ENCODE data around the gene PER2.
"Not testable (repeated sequence)": the region's sequence is repeated elsewhere in the genome, so short reads cannot be mapped to it uniquely, and the experiment has no call there.

Gene PER2, protein sequence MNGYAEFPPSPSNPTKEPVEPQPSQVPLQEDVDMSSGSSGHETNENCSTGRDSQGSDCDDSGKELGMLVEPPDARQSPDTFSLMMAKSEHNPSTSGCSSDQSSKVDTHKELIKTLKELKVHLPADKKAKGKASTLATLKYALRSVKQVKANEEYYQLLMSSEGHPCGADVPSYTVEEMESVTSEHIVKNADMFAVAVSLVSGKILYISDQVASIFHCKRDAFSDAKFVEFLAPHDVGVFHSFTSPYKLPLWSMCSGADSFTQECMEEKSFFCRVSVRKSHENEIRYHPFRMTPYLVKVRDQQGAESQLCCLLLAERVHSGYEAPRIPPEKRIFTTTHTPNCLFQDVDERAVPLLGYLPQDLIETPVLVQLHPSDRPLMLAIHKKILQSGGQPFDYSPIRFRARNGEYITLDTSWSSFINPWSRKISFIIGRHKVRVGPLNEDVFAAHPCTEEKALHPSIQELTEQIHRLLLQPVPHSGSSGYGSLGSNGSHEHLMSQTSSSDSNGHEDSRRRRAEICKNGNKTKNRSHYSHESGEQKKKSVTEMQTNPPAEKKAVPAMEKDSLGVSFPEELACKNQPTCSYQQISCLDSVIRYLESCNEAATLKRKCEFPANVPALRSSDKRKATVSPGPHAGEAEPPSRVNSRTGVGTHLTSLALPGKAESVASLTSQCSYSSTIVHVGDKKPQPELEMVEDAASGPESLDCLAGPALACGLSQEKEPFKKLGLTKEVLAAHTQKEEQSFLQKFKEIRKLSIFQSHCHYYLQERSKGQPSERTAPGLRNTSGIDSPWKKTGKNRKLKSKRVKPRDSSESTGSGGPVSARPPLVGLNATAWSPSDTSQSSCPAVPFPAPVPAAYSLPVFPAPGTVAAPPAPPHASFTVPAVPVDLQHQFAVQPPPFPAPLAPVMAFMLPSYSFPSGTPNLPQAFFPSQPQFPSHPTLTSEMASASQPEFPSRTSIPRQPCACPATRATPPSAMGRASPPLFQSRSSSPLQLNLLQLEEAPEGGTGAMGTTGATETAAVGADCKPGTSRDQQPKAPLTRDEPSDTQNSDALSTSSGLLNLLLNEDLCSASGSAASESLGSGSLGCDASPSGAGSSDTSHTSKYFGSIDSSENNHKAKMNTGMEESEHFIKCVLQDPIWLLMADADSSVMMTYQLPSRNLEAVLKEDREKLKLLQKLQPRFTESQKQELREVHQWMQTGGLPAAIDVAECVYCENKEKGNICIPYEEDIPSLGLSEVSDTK (N-terminal part only)

DNA sequence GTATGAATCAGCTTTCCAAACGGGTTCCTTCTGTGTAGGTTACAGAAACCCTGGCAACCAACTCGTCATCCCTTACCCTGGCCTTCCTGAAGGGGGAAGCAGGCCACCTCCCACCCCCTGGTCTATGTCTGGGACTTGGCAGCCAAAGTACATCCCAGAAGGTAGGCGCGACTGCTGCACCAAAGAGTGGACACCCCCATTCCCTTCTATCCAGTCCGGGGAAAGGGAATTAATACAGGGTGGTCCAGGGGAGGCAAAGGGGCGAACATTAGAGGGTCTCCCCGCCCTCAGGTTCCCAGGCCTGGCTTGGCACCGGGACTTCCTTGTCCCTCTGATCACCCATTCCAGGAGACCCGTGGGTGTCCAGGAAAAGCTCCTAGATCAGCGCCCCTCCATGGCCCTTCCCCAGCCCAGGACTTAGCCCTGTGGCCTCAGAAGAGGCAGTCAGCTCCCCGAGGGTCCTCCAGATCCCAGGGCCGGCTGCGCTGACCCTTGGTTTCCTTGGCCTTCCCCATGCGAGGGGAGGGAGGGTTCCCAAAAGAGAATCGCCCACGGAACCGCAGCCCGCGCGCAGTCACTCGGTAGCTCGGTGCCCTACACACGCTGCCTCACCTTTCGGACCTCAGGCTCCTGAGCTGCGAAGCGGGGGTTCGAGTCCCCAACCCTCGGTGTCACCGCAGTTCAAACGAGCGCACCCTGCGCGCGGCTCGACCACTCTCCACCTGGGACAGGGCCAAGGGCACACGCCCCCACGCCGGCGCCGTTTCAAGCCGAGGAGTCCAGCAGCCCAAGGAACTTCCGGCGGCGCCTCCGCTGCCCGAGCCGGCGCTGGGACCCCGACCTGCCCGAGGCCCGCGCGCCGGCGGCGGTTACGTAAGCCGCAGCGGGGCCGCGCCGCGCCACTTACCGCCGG lies at the start of gene PER2:
Gene PER2, minus strand, starts transcription at position 874 of the 913 bp plus-strand sequence. CDS start 10,674 bp downstream, outside the sequence.
- DNase-seq, result peak; percentile 75
- in situ Hi-C loops (cut with MboI; ENCODE audit: low pct_unique_long_range_greater_than_20kb, low sequenced_read_pairs), result no loop called here

DNA sequence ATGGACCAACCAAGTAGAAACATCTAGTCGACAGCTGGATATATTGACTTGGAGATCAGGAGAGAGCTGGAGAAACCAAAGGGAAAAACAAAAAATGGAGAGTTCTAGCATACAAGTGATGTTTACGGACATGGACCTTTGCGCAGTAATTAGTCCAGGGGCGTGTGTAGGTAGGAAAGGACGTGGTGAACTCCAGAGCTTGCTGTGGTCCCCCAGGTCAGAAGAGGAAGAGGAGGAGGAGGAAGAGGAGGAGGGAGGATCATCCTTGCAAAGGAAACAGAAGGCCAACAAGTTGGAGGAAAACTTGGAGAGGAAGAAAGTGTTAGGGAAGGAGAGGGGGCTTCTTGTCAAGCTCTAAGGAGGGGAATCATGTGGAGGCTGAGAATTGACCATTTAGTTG lies 49.4 kb upstream of the PER2 start:
- in situ Hi-C loops (cut with MboI; ENCODE audit: low pct_unique_long_range_greater_than_20kb, low sequenced_read_pairs), result no loop called here
- DNase-seq, result no peak

DNA sequence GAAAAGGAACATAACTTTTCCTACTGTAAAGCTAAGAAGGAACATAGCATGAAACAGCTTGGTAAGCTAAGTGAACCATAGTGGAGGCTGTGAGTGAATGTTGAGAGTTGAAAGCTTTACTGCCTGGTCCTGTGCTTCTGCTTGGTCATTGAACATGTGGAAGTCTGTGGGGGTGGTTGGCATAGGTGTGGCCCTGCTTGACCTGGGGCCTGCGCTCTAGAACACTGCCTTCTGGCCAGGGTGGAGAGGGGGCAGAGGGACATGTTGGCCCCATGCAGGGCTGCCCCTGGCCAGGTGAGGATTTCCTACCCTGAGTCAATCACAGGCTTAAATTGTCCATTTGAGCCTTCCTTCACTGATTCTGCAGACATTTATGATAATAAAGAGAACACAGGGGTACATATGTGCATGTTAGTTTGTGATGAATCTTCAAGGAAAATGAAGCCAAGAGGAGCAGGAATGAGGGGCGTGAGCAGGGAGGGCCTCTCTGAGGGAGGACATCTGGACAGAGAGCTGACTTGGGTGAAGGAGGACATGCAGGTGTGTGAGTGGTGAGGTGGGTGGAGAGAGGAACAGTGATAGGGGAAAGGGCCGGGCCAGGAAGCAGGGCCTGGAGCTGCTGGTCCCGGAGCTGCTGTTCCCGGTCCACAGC lies 48.5 kb upstream of the PER2 start:
- in situ Hi-C loops (cut with MboI; ENCODE audit: low pct_unique_long_range_greater_than_20kb, low sequenced_read_pairs), result no loop called here

DNA sequence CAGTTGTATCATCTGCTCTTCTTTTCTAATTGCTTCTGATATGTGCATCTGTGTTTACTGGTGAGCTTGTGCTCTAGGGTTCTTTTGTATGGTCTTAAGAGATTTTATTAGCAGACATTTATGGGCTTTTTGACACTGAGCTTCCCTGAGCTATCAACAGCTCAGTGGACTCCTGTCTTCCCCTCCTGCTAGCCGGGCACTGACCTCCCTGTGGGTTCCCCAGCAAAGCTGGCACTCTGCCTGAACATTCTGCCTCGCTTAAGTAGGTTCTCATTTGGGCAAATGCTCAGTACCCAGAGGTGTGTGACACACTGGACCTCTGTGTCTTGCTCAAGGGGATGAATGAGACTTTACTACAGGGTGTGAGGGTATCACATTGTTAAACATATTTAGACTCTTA lies 47.7 kb upstream of the PER2 start:
- no peak for DNase-seq
- in situ Hi-C loops (cut with MboI; ENCODE audit: low pct_unique_long_range_greater_than_20kb, low sequenced_read_pairs), result no loop called here

More for the DNA sequence above, 48.5 kb upstream of the PER2 start:
- DNase-seq, result no peak

DNA sequence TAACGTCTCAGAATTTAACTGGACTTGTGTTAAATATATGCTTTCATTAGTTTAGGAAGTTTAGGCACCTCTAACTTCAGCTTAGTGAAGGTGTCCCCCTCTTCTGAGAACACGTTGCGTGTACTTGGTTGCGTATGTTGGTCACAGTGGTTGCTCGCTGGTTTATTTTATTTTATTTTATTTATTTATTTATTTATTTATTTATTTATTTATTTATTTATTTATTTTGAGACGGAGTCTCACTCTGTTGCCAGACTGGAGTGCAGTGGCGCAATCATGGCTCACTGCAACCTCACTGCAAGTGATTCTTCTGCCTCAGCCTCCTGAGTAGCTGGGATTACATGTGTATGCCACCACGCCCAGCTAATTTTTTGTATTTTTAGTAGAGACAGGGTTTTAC lies 47.2 kb upstream of the PER2 start:
- DNase-seq; in situ Hi-C loops (cut with MboI; ENCODE audit: low pct_unique_long_range_greater_than_20kb, low sequenced_read_pairs): not testable (repeated sequence)

DNA sequence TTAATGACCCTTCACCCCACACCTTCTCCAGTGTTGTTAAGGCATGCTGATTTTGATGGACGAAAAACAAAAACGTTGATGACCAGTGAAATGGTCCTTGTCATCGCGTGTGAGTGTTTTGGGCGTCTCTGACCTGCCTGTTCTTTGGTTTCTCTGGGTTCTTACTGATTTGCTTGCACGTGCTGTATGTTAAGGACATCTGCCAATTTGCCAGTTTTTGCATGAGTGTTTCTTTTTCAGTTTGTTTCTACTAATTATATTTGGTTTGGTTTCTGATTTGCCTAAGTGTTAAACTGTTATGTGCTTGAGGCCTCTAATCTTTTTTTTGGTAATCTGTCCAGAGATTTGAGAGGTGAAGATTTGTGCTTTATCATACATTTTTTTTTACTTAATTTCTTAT lies 46.5 kb upstream of the PER2 start:
- no peak for DNase-seq
- in situ Hi-C loops (cut with MboI; ENCODE audit: low pct_unique_long_range_greater_than_20kb, low sequenced_read_pairs), result no loop called here

DNA sequence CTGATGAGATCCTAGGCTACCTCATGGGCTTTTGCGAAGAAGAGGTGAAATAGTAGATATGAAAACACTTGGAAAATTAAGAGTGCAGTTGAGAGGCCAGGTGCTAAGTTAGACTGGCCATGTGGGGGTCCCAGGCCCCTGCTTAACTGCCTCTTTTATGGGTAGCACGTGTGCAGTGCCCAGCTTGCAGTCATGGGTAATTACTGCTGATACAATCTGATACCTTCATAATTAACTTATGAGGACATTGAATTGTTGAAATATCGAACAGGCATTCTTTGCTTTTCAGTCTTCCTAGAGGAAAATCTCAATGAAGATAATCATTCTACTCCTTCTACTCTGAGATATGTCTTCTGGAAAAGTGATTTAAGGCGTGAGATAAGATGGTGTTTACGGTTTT lies 43.5 kb upstream of the PER2 start:
- in situ Hi-C loops (cut with MboI; ENCODE audit: low pct_unique_long_range_greater_than_20kb, low sequenced_read_pairs), result no loop called here
- DNase-seq, result no peak

DNA sequence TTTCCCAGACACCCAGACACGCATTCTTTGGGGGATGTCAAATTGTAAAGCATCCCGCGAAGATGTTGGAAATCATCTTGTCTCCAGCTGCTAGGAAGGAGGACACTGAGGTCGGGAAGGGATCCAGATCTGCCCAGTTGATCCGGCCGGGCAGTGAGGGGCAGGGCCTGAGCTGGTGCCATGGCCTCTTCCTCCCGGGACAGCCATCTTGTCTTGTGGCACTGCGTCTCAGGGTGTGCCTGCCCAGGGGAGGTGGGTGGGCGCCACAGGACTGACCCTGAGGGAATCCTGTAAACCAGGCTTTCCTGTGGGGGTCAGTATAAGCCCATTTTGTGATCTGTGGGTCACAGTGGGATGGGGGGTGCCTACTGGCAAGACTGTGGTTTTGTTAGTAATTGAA lies 42.0 kb upstream of the PER2 start:
- in situ Hi-C loops (cut with MboI; ENCODE audit: low pct_unique_long_range_greater_than_20kb, low sequenced_read_pairs), result no loop called here
- DNase-seq, result no peak

DNA sequence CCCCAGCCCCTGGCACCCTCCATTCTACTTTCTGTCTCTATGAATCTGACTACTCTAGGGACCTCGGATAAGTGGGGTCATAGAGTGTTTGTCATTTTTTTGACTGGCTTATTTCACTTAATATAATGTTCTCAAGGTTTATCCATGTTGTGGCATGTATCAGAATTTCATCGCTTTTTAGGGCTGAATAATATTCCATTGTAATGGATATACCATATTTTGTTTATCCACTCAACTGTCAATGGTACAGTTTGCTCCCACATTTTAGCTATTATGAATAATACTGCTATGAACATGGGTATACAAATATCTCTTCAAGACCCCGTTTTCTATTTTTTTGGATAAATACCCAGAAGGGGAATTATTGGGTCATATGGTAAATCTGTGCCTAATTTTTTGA lies 39.3 kb upstream of the PER2 start:
- in situ Hi-C loops (cut with MboI; ENCODE audit: low pct_unique_long_range_greater_than_20kb, low sequenced_read_pairs), result no loop called here
- no peak for DNase-seq

DNA sequence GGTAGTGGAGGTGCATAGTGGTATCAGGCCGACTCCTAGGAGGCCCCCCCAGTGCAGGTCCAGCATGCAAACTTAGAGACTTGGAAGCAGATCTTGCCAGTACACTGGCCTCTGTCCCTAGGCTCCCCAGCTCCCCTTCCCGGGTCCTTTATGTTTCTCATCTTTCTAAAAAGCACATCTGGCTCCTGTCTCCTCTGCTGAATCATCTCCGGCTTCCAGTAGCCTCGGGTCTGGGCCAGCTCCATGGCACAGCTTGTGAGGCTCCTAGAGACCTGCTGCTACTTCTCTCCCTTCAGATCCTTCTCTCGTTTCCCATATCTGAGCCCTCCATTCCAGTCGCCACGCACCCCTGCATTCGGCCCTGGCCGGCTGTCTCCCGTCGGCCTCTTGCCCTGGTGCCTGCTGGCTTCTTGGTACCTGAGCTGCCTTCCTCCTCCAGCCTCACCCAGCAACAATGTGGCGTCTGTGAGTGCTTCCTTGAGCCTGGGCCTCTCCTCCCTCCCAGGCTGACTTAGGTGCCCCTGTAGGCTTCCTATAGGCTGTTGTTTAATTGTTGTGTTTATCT lies 38.5 kb upstream of the PER2 start:
- in situ Hi-C loops (cut with MboI; ENCODE audit: low pct_unique_long_range_greater_than_20kb, low sequenced_read_pairs), result no loop called here
- no peak for DNase-seq

DNA sequence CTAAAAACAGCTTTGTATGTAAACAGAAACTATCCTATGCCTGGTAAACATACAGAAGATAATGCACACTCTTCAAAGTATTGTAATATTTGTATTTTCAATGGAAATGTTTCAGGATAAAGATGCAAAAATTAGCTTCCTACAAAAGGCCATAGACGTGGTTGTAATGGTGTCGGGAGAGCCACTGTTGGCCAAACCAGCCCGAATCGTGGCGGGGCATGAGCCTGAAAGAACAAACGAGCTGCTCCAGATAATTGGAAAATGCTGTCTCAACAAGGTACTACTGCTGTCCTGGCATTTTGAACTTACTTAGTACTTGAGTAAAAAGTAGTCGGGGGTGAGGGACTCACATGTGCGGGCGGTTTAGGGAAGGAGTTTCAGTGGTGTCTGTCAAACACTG lies 37.3 kb upstream of the PER2 start:
- in situ Hi-C loops (cut with MboI; ENCODE audit: low pct_unique_long_range_greater_than_20kb, low sequenced_read_pairs), result no loop called here
- no peak for DNase-seq

DNA sequence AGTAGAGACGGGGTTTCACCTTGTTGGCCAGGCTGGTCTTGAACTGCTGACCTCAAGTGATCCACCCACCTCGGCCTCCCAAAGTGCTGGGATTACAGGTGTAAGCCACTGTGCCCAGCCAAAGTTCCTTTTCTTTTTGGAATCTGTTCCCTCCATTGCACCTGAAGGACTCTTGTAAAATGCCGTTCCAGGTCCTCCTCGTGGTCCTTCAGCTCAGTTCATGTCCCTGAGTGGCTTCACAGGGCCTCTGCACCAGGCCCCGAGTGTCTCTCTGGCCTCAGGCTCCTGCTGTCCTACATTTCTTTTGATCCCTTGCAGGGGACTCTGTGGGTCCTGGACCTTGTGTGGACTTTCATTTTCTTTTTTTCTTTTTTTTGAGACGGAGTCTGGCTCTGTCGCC lies 35.8 kb upstream of the PER2 start:
- DNase-seq; in situ Hi-C loops (cut with MboI; ENCODE audit: low pct_unique_long_range_greater_than_20kb, low sequenced_read_pairs): not testable (repeated sequence)

DNA sequence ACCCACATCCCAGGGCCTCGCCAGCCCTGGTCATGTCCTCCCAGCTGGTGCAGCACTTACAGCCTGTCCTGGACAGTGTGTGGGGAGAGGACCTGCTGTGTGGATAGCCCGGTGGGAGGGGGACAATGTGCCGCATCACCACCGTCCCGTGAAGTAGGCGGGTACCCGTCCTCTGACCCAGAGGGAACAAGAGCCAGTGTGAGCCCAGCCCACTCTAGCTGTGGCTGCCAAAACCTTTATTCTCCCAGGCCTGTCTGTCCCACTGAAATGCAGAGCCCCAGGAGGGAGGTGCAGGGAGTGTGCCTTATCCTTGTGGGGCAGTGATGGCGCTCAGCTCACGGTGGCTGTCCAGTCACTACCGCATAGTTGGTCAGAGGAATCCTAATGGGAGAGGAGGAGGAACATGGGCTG lies 33.6 kb upstream of the PER2 start:
- in situ Hi-C loops (cut with MboI; ENCODE audit: low pct_unique_long_range_greater_than_20kb, low sequenced_read_pairs), result no loop called here
- DNase-seq, result no peak

DNA sequence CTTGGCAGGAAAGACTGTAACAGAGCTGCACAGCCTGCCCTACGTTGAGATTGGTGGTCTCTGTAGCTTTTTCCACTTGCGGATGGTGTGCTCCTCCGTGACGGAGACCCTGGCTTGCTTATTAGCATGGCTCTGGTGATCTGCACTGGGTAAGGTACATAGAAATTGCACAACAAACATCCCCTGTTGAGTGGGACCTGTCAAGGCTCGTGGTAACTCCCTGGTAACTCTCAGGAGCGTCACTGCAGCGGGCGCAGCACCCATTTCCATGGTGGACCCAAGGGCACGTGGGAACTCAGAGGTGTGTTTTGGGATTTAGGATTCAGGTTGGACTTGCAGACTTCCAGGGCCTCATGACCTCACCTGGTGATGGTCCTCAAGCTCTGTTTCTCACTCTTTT lies 33.1 kb upstream of the PER2 start:
- DNase-seq, result no peak
- in situ Hi-C loops (cut with MboI; ENCODE audit: low pct_unique_long_range_greater_than_20kb, low sequenced_read_pairs), result no loop called here

DNA sequence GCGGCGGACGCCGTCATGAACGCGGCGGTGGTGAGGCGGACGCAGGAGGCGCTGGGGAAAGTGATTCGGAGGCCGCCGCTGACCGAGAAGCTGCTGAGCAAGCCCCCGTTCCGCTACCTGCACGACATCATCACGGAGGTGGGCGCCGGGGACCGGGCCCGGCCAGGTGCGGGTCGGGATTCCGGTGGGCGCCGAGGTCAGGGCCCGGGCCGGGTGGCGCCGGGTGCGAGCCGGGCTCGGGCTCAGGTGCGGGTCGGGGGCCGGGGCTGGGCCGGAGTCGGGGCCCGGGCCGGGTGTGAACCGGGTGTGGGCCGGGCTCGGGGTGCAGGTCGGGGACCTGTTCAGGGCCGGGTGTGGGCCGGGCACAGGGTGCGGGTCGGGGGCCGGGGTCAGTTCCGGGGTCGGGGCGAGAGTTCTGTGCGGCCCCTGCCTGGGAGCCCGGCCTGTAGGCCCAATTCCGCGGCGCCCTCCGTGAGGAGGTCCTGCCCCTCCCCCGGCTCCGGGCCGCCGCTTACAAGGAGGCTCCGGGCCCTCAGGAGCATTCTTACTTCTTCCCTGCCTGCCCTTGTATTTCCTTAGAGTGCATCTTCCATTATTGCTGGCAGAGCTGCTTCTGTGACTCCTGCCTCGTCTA lies 32.4 kb upstream of the PER2 start:
- DNase-seq, result peak; percentile 12
- in situ Hi-C loops (cut with MboI; ENCODE audit: low pct_unique_long_range_greater_than_20kb, low sequenced_read_pairs), result no loop called here

DNA sequence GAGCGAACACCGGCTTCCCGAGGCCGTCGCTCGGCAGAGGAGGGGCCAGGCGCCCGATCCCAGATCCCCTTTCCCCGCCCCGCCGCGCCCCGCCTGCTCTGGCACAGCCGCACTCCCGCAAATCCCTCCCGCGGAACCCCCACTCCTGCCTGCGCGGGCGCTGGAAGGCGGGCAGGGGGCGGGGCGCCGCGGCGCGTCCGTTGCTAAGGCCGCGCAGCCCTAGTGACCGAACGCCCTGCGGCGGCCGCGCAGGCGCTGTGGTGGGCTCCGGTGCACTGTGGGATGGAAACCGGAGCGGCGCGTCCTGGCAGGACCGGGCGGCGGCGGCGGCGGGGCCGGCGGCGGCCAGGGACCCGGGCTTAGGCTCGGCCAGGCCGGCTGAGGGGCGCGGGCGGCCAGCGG lies 31.8 kb upstream of the PER2 start, which contains the start of gene TRAF3IP1:
Gene TRAF3IP1, plus strand, starts transcription at position 273 of the 402 bp plus-strand sequence. CDS start 145 bp downstream, outside the sequence.
- in situ Hi-C loops (cut with MboI; ENCODE audit: low pct_unique_long_range_greater_than_20kb, low sequenced_read_pairs), result no loop called here
- peak; percentile 76 for DNase-seq

DNA sequence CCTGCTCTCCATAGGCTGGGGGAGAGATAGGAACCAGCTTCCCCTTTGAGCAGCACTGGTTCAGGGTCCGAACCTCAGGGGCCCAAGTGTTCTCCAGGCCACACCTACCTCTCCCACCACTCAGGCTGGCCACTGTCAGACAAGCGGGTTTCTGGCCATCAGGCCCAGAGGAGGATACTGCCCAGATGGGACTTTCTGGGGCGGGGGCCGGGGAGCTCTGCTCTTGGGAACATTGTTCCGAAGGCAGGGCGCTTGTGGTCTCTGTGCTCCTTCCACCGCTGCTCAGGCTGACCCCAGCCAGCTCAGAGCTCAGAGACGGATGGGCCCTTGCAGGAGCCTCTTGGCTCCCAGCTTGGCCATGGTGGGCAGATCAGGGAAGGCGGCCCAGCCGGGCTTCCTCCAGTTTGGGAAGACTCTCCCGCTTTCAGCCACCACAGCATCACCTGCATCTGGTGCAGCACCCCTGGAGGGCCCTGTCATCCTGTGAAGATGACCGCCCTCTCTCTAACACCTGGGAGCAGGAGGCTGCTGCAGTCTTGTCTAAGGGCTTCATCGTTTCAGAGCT lies 26.7 kb upstream of the PER2 start:
- in situ Hi-C loops (cut with MboI; ENCODE audit: low pct_unique_long_range_greater_than_20kb, low sequenced_read_pairs), result no loop called here
- DNase-seq, result no peak

All from KBM-7 (cell line).